ENCODE data around the gene AQP9. TPM values are rescaled to one million over a fixed set of nuclear protein-coding genes. Genes with fewer than 3 reads are reported as not detected.

Gene AQP9, protein sequence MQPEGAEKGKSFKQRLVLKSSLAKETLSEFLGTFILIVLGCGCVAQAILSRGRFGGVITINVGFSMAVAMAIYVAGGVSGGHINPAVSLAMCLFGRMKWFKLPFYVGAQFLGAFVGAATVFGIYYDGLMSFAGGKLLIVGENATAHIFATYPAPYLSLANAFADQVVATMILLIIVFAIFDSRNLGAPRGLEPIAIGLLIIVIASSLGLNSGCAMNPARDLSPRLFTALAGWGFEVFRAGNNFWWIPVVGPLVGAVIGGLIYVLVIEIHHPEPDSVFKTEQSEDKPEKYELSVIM
- total RNA-seq = 1 to 10 TPM in 1 of 4 donors, under 1 TPM in 2, not detected in 1; 0.26 to 9.6 (median 0.98) TPM

DNA sequence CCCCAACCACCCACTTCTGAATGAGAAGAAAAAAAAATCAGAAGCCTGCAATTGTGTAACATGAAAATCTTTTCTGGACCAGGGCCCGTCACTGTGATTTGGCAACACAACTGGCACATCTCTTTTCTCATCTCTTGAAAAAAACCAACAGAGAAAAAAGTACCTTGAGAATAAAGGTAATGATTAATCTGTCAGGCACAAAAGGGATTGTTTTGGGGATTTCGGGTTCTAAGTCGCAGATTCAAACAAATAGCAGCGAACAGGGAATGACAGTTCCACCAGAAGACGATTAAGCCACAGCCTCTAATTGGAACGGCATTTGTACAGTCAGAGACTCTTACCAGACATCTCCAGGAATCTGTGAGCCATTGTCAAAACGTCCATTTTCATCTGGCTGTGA, at the start of gene AQP9:
Gene AQP9 (plus strand): TSS at position 276 of the 400 bp plus-strand sequence. CDS start 185 bp downstream, outside the sequence.
- intact Hi-C loops (cut with DNase I) = no loop called here
- 87% methylated on average over 7 of the region's 7 CpGs for WGBS
- H3K27ac ChIP-seq (replicated peaks in 1 of 4) = no peak within 1 kb of the TSS
- no peak within 1 kb of the TSS for H3K4me3 ChIP-seq
- H3K9me3 ChIP-seq = no peaks in the 10 kb centered on the region
- no peak for DNase-seq (ENCODE audit: extremely low spot score)
- H3K4me1 ChIP-seq = peaks cover 0 to 8% (median 0%) of the 10 kb centered on the region in 4 donors
- no peaks in the 10 kb centered on the region for H3K36me3 ChIP-seq
- no peak for TF ChIP-seq POLR2AphosphoS5 (IDR thresholded peaks at IDR 0.05)
- no peak for TF ChIP-seq EP300 (IDR thresholded peaks at IDR 0.05)
- TF ChIP-seq, protein P1, sequence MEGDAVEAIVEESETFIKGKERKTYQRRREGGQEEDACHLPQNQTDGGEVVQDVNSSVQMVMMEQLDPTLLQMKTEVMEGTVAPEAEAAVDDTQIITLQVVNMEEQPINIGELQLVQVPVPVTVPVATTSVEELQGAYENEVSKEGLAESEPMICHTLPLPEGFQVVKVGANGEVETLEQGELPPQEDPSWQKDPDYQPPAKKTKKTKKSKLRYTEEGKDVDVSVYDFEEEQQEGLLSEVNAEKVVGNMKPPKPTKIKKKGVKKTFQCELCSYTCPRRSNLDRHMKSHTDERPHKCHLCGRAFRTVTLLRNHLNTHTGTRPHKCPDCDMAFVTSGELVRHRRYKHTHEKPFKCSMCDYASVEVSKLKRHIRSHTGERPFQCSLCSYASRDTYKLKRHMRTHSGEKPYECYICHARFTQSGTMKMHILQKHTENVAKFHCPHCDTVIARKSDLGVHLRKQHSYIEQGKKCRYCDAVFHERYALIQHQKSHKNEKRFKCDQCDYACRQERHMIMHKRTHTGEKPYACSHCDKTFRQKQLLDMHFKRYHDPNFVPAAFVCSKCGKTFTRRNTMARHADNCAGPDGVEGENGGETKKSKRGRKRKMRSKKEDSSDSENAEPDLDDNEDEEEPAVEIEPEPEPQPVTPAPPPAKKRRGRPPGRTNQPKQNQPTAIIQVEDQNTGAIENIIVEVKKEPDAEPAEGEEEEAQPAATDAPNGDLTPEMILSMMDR (IDR thresholded peaks at IDR 0.05) = no peak
- TF ChIP-seq POLR2A (IDR thresholded peaks at IDR 0.05; ENCODE audit: low read depth) = no peak
- no peaks in the 10 kb centered on the region for H3K27me3 ChIP-seq

DNA sequence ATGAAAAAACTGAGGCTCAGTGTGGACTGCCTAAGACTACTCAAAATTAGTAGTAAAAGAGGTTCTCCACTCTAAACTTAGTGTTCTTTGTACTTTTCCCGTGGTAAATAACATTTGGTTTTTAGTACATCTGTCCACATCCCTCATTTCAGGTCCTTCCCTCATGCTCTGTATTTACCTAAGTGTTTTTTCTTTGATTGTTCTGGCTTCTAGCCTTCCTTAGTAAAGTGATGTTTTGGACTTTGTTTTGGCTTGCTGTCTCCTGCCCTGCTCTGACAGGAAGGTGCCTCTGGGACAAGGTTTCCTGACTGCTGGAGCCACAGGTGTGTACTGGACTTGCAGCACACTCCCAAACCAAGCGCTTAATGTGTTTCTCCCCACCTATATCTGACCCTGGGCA, 42.8 kb upstream of the AQP9 start:
- Histone ChIP-seq H3K36me3 (no peaks in the 10 kb centered on the region), H3K27ac (replicated peaks in 1 of 4) (no peak overlapping the region), H3K4me3 (no peak overlapping the region), H3K4me1 (no peaks in the 10 kb centered on the region), H3K9me3 (peaks cover 0 to 3% (median 0%) of the 10 kb centered on the region in 4 donors), H3K27me3 (no peaks in the 10 kb centered on the region)
- DNase-seq (ENCODE audit: extremely low spot score) = no peak
- intact Hi-C loops (cut with DNase I) = no loop called here
- no peak for TF ChIP-seq EP300 (IDR thresholded peaks at IDR 0.05)
- TF ChIP-seq, protein P1 (IDR thresholded peaks at IDR 0.05) = no peak
- TF ChIP-seq POLR2AphosphoS5 (IDR thresholded peaks at IDR 0.05) = no peak
- TF ChIP-seq POLR2A (IDR thresholded peaks at IDR 0.05; ENCODE audit: low read depth) = no peak
- 89% methylated on average over 2 of the region's 2 CpGs for WGBS

DNA sequence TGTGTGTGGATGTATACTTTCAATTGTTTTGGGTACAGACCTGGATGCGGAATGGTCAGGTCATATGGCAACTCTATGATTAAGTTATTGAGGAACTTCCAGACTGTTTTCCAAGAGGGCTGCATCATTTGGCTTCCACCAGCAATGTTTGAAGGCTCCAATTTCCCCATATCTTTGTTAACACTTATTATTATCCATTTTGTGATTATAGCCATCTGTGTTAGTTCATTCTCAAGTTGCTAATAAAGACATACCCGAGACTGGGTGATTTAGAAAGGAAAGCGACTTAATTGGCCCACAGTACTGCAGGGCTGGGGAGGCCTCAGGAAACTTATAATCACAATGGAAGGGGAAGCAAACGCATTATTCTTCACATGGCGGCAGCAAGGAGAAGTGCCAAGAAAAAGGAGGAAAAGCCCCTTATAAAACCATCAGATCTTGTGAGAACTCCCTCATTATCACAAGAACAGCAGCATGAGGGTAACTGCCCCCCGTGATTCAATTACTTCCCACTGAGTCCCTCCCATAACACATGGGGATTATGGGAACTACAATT, 41.6 kb upstream of the AQP9 start:
- no peak for DNase-seq (ENCODE audit: extremely low spot score)
- TF ChIP-seq POLR2AphosphoS5 (IDR thresholded peaks at IDR 0.05) (no peak), EP300 (IDR thresholded peaks at IDR 0.05) (no peak)
- Histone ChIP-seq H3K4me1 (no peaks in the 10 kb centered on the region), H3K36me3 (no peaks in the 10 kb centered on the region), H3K9me3 (peaks cover 0 to 3% (median 0%) of the 10 kb centered on the region in 4 donors), H3K4me3 (no peak overlapping the region), H3K27me3 (no peaks in the 10 kb centered on the region), H3K27ac (replicated peaks in 1 of 4) (no peak overlapping the region)
- intact Hi-C loops (cut with DNase I) = no loop called here
- WGBS = 78% methylated on average over 6 of the region's 6 CpGs

DNA sequence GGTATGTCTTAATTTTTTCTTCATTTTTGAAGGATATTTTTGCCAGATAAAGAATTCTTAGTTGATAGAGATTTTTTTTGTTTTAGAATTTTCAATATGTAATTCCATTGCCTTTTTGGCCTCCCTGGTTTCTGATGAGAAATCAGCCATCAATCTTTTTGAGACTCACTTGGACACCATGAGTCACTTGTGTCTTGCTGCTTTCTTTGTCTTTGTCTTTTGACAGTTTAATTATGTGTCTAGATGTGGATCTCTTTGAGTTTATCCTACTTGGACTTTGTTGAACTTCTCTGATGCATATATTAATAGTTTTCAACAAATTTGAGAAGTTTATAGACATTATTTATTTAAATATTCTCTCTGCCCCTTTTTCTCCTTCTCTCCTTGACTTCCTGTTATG, 34.7 kb upstream of the AQP9 start:
- Histone ChIP-seq H3K27ac (replicated peaks in 1 of 4) (no peak overlapping the region), H3K27me3 (peaks cover 0 to 3% (median 0%) of the 10 kb centered on the region in 4 donors), H3K4me3 (no peak overlapping the region), H3K9me3 (no peaks in the 10 kb centered on the region), H3K36me3 (no peaks in the 10 kb centered on the region), H3K4me1 (no peaks in the 10 kb centered on the region)
- no peak for DNase-seq (ENCODE audit: extremely low spot score)
- TF ChIP-seq POLR2AphosphoS5 (IDR thresholded peaks at IDR 0.05) (no peak), EP300 (IDR thresholded peaks at IDR 0.05) (no peak), POLR2A (IDR thresholded peaks at IDR 0.05; ENCODE audit: low read depth) (no peak)
- TF ChIP-seq, protein P1 (IDR thresholded peaks at IDR 0.05) = no peak
- intact Hi-C loops (cut with DNase I) = no loop called here

DNA sequence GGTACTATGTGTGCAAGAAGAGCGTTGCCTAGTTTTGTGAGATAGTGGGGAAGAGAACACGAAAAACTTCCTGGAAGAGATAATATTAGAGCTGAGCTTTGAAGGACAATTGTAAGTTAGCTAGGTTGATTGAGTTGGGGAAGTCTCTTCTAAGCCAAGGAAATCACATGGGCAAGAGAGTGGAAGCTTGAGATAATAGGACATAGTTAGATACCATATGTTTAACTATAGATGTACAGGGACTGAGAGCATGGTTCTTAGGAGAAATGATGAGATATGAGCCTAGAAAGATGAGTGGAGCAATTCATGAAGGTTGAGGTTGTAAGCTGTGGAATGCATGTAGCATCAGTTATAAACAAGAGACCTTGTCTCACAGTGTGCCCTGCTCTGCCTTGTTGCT, 30.1 kb upstream of the AQP9 start:
- WGBS = 78% methylated on average over 2 of the region's 2 CpGs
- TF ChIP-seq POLR2A (IDR thresholded peaks at IDR 0.05; ENCODE audit: low read depth) = no peak
- no peak for TF ChIP-seq EP300 (IDR thresholded peaks at IDR 0.05)
- TF ChIP-seq, protein P1 (IDR thresholded peaks at IDR 0.05) = no peak
- TF ChIP-seq POLR2AphosphoS5 (IDR thresholded peaks at IDR 0.05) = no peak
- intact Hi-C loops (cut with DNase I) = no loop called here

More for the DNA sequence above, 30.1 kb upstream of the AQP9 start:
- H3K36me3 ChIP-seq = no peaks in the 10 kb centered on the region
- peaks cover 0 to 3% (median 0%) of the 10 kb centered on the region in 4 donors for H3K27me3 ChIP-seq
- no peaks in the 10 kb centered on the region for H3K4me1 ChIP-seq
- no peak for DNase-seq (ENCODE audit: extremely low spot score)
- no peak overlapping the region for H3K4me3 ChIP-seq
- no peaks in the 10 kb centered on the region for H3K9me3 ChIP-seq
- no peak overlapping the region for H3K27ac ChIP-seq (replicated peaks in 1 of 4)

Data from esophagus muscularis mucosa (tissue), 4 donors.